Breast epithelium (tissue), 4 donors: ENCODE data around the gene ROS1. TPM values are rescaled to one million over a fixed set of nuclear protein-coding genes. Genes with fewer than 3 reads are reported as not detected.

Source experiments
- DNase-seq, 2 donors: peaks; one replicate each; pipeline ENCODE4 v3.0.0-alpha.2; 2019; ENCODE audit warnings: low spot score in 2 of 2
- H3K27ac ChIP-seq, 2 donors: fragments of 200-600 bp; sonication (generic) in 1 of 2; one replicate each; pipeline ENCODE4 v1.5.1; 2016 to 2019; ENCODE audit warnings: mild to moderate bottlenecking in 1 of 2
- H3K27me3 ChIP-seq, 2 donors: fragments of 200-600 bp; sonication (generic) in 1 of 2; one replicate each; pipeline versions ENCODE4 v1.5.1 to v1.6.0; 2017 to 2019; ENCODE audit warnings: control low read depth in 1 of 2, mild to moderate bottlenecking in 1 of 2
- H3K36me3 ChIP-seq: fragments of 200-600 bp; one replicate; pipeline ENCODE4 v1.5.1; 2019
- H3K4me1 ChIP-seq, 2 donors: fragments of 200-600 bp; sonication (generic); one replicate each; pipeline ENCODE4 v1.5.1; 2016 to 2019; ENCODE audit warnings: control low read depth in 1 of 2
- H3K4me3 ChIP-seq, 3 donors: fragments of 200-600 bp; sonication (generic); 1 replicate in 2 of 3; 2 replicates in 1 of 3; pipeline ENCODE4 v1.5.1; 2016 to 2019; ENCODE audit warnings: mild to moderate bottlenecking in 3 of 3, moderate library complexity in 2 of 3
- H3K9me3 ChIP-seq, 2 donors: fragments of 200-600 bp; sonication (generic) in 1 of 2; one replicate each; pipeline ENCODE4 v1.5.1; 2016 to 2019; ENCODE audit warnings: control low read depth in 1 of 2
- POLR2A ChIP-seq: fragments of 450-650 bp; IDR thresholded peaks from one replicate; pipeline ENCODE4 v1.6.1; 2016; ENCODE audit warnings: antibody characterized with exemption, mild to moderate bottlenecking, moderate library complexity
- POLR2AphosphoS5 ChIP-seq, 3 donors: sonication (generic); formaldehyde crosslinking; IDR thresholded peaks; one replicate each; pipeline ENCODE4 v1.6.1; 2017; ENCODE audit warnings: antibody characterized with exemption in 3 of 3
- intact Hi-C: fragments of 100-400 bp; cut with DNase I; formaldehyde crosslinking; loops from one replicate; pipeline ENCODE4 v1.15.1; 2023; ENCODE audit warnings: low total_unique reads
- total RNA-seq, 3 donors: library from RNA; depleted of rRNA; stranded (reverse); fragments of >200 nt; gene quantifications; one replicate each; pipeline ENCODE4 v1.1.0, GENCODE V29; 2016
- TF ChIP-seq, protein P1 (sequence below), 3 donors: fragments of 450-650 bp; IDR thresholded peaks; one replicate each; pipeline ENCODE4 v1.5.1; 2016 to 2017; ENCODE audit warnings: antibody characterized with exemption in 3 of 3, mild to moderate bottlenecking in 3 of 3, moderate library complexity in 3 of 3

Gene ROS1
- total RNA-seq, 3 donors from 2014 or later = under 0.01 TPM; not detected in 2

DNA sequence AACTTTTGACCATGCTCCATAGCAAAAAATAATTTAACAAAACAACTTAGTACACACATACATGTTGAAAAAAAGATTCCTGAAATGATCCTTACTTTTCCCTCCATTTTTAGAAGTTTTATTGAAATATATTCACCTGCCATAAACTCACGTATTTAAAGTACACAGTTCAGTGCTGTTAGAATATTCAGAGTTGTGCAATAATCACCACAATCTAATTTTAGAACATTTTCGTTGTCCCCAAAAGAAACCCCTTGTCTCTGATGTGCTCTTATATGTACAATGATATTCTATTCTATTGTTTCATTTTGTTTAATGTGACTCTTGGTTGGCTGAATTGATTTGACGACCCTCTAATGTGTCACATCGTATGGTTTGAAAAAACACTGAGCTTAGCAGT is 15.9 kb downstream of the ROS1 start:
- TF ChIP-seq POLR2A = no peak
- TF ChIP-seq, protein P1, sequence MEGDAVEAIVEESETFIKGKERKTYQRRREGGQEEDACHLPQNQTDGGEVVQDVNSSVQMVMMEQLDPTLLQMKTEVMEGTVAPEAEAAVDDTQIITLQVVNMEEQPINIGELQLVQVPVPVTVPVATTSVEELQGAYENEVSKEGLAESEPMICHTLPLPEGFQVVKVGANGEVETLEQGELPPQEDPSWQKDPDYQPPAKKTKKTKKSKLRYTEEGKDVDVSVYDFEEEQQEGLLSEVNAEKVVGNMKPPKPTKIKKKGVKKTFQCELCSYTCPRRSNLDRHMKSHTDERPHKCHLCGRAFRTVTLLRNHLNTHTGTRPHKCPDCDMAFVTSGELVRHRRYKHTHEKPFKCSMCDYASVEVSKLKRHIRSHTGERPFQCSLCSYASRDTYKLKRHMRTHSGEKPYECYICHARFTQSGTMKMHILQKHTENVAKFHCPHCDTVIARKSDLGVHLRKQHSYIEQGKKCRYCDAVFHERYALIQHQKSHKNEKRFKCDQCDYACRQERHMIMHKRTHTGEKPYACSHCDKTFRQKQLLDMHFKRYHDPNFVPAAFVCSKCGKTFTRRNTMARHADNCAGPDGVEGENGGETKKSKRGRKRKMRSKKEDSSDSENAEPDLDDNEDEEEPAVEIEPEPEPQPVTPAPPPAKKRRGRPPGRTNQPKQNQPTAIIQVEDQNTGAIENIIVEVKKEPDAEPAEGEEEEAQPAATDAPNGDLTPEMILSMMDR (IDR thresholded peaks at IDR 0.05) = no peak
- TF ChIP-seq POLR2AphosphoS5 (IDR thresholded peaks at IDR 0.05) = no peak
- intact Hi-C loops = no loop called here
- no peak overlapping the region for H3K27ac ChIP-seq

DNA sequence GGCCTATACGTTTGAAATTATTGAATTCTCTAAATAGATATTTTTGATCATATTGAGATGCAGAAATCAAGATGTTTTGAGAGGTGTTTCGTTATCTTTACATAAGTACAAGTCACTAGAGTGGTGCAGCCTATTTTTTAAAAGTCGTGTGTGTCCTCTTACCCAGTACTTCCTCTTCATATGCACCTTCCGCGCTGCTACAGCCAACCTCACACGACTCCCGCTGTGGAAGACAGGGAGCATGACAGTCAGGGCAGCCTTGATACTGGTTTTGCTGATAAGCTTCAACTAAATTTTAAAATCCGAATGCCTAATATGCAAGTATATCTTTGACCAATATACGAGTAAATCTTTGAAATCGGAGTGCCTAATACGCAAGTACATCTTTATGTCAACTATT is 16.3 kb downstream of the ROS1 start:
- no peak for TF ChIP-seq POLR2AphosphoS5 (IDR thresholded peaks at IDR 0.05)
- no peak for TF ChIP-seq POLR2A
- TF ChIP-seq, protein P1 (IDR thresholded peaks at IDR 0.05) = no peak
- H3K27me3 ChIP-seq = no peaks in the 10 kb centered on the region
- intact Hi-C loops = no loop called here
- no peaks in the 10 kb centered on the region for H3K4me1 ChIP-seq
- H3K9me3 ChIP-seq = no peaks in the 10 kb centered on the region
- H3K36me3 ChIP-seq = no peaks in the 10 kb centered on the region
- no peak for DNase-seq
- H3K4me3 ChIP-seq = no peak overlapping the region
- H3K27ac ChIP-seq = no peak overlapping the region

More for the DNA sequence above, 15.9 kb downstream of the ROS1 start:
- Histone ChIP-seq H3K4me1 (no peaks in the 10 kb centered on the region), H3K4me3 (no peak overlapping the region), H3K9me3 (no peaks in the 10 kb centered on the region), H3K27me3 (no peaks in the 10 kb centered on the region), H3K36me3 (no peaks in the 10 kb centered on the region)
- no peak for DNase-seq

GRCh38 chr6:117404548-117404947 is 21.2 kb downstream of the ROS1 start:
- TF ChIP-seq POLR2A = no peak
- TF ChIP-seq, protein P1 (IDR thresholded peaks at IDR 0.05) = no peak
- no peak for TF ChIP-seq POLR2AphosphoS5 (IDR thresholded peaks at IDR 0.05)
- no peaks in the 10 kb centered on the region for H3K36me3 ChIP-seq
- no peaks in the 10 kb centered on the region for H3K4me1 ChIP-seq
- no peaks in the 10 kb centered on the region for H3K27me3 ChIP-seq
- no peak for DNase-seq
- H3K4me3 ChIP-seq = no peak overlapping the region
- H3K9me3 ChIP-seq = no peaks in the 10 kb centered on the region
- no peak overlapping the region for H3K27ac ChIP-seq
- intact Hi-C loops = no loop called here

DNA sequence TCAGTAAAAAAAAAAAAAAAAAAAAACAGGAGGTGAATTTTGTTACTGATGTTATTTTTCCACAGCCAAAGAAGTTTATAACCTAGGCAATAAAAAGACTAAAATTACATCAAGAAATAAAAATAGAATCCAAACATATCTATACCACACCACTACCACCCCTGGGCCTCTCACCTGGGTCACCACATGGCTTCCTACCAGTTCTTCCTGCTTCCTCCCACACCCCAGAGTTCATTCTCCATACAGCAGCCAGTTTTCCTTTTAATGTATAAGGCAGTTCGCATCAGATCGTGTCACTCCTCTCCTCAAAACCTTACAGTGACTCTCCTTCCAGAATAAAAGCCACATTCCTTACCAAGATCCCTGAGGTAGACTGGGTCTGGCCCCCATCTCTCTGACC is 23.9 kb downstream of the ROS1 start:
- Histone ChIP-seq H3K9me3 (no peaks in the 10 kb centered on the region), H3K27me3 (no peaks in the 10 kb centered on the region), H3K36me3 (no peaks in the 10 kb centered on the region), H3K27ac (no peak overlapping the region), H3K4me3 (no peak overlapping the region), H3K4me1 (no peaks in the 10 kb centered on the region)
- DNase-seq = no peak
- intact Hi-C loops = no loop called here
- TF ChIP-seq, protein P1 (IDR thresholded peaks at IDR 0.05) = no peak
- TF ChIP-seq POLR2AphosphoS5 (IDR thresholded peaks at IDR 0.05) (no peak), POLR2A (no peak)

DNA sequence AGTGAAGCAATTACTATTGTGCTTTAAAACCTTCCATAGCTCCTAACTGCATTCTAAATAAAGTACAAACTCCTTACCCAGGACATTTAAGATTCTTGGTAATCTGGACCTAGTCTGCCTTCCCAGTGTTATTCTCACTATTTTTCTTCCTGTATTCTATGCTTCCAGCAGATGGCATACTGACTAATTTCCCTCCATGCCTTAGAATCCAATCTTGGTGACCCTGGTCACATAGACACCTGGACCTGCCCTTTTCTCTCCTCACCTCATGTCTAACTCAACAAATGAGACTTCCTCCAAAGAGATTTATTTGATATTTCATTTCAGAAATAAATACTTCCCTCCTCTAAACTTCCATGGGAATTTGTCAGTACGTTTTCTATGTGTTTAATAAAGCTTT is 25.8 kb downstream of the ROS1 start:
- no peaks in the 10 kb centered on the region for H3K9me3 ChIP-seq
- H3K4me3 ChIP-seq = no peak overlapping the region
- no peak for DNase-seq
- TF ChIP-seq POLR2A (no peak), POLR2AphosphoS5 (IDR thresholded peaks at IDR 0.05) (no peak)
- TF ChIP-seq, protein P1 (IDR thresholded peaks at IDR 0.05) = no peak
- intact Hi-C loops = no loop called here
- no peaks in the 10 kb centered on the region for H3K36me3 ChIP-seq
- no peaks in the 10 kb centered on the region for H3K4me1 ChIP-seq
- no peak overlapping the region for H3K27ac ChIP-seq
- no peaks in the 10 kb centered on the region for H3K27me3 ChIP-seq
